Measurements from ENCODE around the gene MTOR. TPM values are rescaled to one million over a fixed set of nuclear protein-coding genes. Genes with fewer than 3 reads are reported as not detected.
"Not testable (repeated sequence)": the region's sequence is repeated elsewhere in the genome, so short reads cannot be mapped to it uniquely, and the experiment has no call there.

Gene MTOR
- total RNA-seq, 2 donors from 2014 or later: 47.1 to 82.0 TPM

DNA sequence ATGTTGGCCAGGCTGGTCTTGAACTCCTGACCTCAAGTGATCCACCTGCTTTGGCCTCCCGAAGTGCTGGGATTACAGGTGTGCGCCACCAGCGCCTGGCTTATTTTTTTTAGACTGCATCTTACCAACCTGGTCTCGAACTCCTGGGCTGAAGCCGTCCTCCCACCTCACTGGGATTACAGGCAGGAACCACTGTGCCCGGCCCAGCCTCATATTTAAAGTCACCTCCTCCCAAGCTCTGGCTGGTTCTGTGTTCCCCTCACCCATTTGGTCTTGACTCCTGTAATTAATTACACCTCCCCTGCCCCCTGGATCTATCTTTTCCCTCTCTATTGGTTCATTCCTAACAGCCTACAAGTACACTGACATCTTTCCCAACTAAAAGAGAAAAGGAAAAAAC, 161.0 kb downstream of the MTOR start:
- Mint-ChIP-seq H3K9me3 (no peaks in the 10 kb centered on the region), H3K27ac (peak overlapping the region in 1 of 2 donors; percentile 21), H3K4me3 (peak overlapping the region; percentile 47), H3K4me1 (ENCODE audit: low read depth in 2 of 2) (peaks cover 12 to 15% of the 10 kb centered on the region in 2 donors), H3K27me3 (no peaks in the 10 kb centered on the region), H3K36me3 (peaks cover 10% of the 10 kb centered on the region)
- ATAC-seq: no peak
- DNase-seq (ENCODE audit: low spot score): no peak

DNA sequence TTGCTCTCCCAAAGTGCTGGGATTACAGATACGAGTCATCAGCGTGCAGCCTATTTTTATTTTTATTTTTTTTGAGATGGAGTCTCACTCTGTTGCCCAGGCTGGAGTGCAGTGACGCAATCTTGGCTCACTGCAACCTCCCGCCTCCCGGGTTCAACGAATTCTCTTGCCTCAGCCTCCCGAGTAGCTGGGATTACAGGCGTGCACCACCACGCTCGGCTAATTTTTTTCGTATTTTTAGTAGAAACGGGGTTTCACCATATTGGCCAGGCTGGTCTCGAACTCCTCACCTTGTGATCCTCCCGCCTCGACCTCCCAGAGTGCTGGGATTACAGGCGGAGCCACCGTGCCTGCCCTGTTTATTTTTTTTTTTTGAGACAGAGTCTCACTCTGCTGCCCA, 161.5 kb downstream of the MTOR start:
- not testable (repeated sequence) for H3K36me3 Mint-ChIP-seq; H3K27me3 Mint-ChIP-seq; H3K9me3 Mint-ChIP-seq; H3K27ac Mint-ChIP-seq; ATAC-seq; DNase-seq (ENCODE audit: low spot score); H3K4me3 Mint-ChIP-seq
- peaks cover 12 to 15% of the 10 kb centered on the region in 2 donors for H3K4me1 Mint-ChIP-seq (ENCODE audit: low read depth in 2 of 2)

DNA sequence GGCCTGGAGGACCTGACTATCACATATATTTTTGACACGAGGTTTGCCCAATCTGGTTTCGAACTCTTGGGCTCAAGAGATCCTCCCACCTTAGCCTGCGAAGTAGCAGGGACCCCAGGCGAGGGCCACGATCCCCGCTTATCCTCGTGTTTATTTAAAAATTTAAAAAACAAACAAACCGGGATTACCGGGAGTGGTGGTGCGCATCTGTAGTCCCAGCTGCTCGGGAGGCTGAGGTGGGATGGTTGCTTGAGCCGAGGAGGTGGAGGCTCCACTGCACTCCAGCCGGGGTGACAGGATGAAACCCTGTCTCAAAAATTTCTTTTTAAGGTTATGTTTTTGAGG, 162.2 kb downstream of the MTOR start:
- H3K4me1 Mint-ChIP-seq (ENCODE audit: low read depth in 2 of 2): peaks cover 12 to 15% of the 10 kb centered on the region in 2 donors
- ATAC-seq: no peak

DNA sequence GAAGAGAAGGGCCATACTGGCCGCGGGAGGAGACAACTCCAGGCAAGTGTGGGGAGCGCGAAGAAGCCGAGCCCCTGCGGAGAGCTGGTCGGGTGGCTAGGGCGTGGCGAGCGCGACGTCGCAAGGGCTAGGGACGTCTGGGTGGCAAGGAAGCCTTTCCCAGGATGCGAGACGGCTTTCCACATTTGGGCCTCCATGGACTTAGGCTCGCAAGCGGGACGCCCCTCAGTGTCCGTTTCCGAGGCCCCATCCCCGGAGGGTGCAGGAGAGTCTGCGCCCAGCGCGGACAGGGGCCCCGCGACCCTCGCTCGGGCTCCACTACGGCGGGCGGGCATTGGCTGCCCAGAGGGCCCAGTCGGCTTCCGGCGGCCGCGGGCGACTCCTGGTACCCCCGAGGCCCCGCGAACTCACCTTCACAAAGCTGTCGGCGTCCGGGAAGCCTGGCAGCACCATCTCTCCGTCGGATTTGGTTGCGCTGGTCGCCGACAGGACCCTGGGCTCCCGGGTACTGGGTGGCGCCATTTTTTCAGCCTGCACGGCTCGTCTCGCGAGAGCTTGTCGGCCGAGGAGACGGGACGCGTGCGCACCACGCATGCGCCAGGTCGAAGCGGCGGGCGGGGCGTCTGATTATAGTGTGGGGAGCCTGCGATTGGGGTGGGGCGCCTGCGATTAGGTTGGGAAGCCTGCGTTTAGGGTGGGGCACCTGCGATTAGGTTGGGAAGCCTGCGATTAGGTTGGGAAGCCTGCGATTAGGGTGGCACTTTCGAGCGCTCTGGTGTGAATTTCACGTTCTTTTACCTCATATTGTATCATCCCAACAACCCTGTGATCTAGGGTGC, 162.8 kb downstream of the MTOR start, which contains the start of gene EXOSC10:
Gene EXOSC10 (minus strand): TSS at position 560 of the 839 bp plus-strand sequence. CDS start 38 bp downstream, at position 522.
- DNase-seq (ENCODE audit: low spot score) (peak; percentile 95), ATAC-seq (peak; percentile 97)

More for the DNA sequence above, 162.2 kb downstream of the MTOR start:
- no peak for DNase-seq (ENCODE audit: low spot score)
- H3K27me3 Mint-ChIP-seq: no peaks in the 10 kb centered on the region
- H3K4me3 Mint-ChIP-seq: peak overlapping the region; percentile 95
- H3K27ac Mint-ChIP-seq: peak overlapping the region; percentile 80 to 82
- no peaks in the 10 kb centered on the region for H3K9me3 Mint-ChIP-seq
- peaks cover 5% of the 10 kb centered on the region for H3K36me3 Mint-ChIP-seq

DNA sequence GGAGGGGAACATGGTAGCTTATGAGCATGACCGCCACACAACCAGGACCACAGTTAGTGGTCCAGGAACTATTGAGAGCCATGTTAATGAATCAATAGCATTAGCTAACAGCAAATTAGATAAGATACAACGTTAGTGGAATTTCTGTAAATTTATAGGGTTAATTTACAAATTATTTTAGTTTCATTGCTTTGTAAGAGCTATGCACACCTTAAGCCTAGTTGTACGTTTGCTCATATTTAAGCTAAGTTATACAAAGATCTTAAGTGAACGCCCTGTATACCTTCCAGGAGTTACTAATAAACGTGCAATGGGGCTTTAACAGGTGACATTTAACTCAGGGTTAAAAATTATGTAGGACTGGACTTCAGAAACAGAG, 163.4 kb downstream of the MTOR start:
- H3K27me3 Mint-ChIP-seq: no peaks in the 10 kb centered on the region
- DNase-seq (ENCODE audit: low spot score): no peak
- ATAC-seq: no peak
- H3K4me3 Mint-ChIP-seq: peak overlapping the region; percentile 95
- H3K27ac Mint-ChIP-seq: peak overlapping the region; percentile 80 to 82
- H3K36me3 Mint-ChIP-seq: peaks cover 5% of the 10 kb centered on the region
- H3K4me1 Mint-ChIP-seq (ENCODE audit: low read depth in 2 of 2): peaks cover 12 to 15% of the 10 kb centered on the region in 2 donors
- H3K9me3 Mint-ChIP-seq: no peaks in the 10 kb centered on the region

More for the DNA sequence above, 162.8 kb downstream of the MTOR start, which contains the start of gene EXOSC10:
- H3K9me3 Mint-ChIP-seq: no peaks in the 10 kb centered on the region
- peak within 1 kb of the TSS; percentile 80 to 82 for H3K27ac Mint-ChIP-seq
- H3K27me3 Mint-ChIP-seq: no peaks in the 10 kb centered on the region
- peaks cover 12 to 15% of the 10 kb centered on the region in 2 donors for H3K4me1 Mint-ChIP-seq (ENCODE audit: low read depth in 2 of 2)
- peak within 1 kb of the TSS; percentile 95 for H3K4me3 Mint-ChIP-seq
- peaks cover 5% of the 10 kb centered on the region for H3K36me3 Mint-ChIP-seq

DNA sequence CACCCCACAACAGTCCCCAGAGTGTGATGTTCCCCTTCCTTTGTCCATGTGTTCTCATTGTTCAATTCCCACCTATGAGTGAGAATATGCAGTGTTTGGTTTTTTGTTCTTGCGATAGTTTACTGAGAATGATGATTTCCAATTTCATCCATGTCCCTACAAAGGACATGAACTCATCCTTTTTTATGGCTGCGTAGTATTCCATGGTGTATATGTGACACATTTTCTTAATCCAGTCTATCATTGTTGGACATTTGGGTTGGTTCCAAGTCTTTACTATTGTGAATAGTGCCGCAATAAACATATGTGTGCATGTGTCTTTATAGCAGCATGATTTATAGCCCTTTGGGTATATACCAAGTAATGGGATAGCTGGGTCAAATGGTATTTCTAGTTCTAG, 178.6 kb downstream of the MTOR start:
- not testable (repeated sequence) for ATAC-seq; H3K4me1 Mint-ChIP-seq (ENCODE audit: low read depth in 2 of 2); DNase-seq (ENCODE audit: low spot score); H3K9me3 Mint-ChIP-seq; H3K27me3 Mint-ChIP-seq; H3K4me3 Mint-ChIP-seq; H3K27ac Mint-ChIP-seq
- H3K36me3 Mint-ChIP-seq: peaks cover 29% of the 10 kb centered on the region

DNA sequence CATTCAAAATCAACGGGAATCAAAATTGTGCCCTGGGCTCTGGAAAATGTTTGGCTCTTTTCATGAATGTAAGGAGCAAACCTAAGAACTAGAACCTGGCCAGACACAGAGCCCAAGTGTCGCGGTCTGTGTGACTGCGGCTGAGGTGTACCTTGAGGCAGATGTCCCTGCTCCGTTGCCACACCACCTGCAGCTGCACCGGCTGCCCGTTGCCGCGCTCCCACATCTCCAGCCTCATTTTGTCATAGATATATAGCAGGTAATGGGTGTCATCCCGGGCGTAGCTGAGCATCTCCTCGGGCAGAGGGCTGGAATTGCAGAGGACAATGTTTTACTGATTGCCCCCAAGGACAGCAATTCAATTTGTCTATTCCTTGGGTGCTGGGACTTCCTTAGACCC, 181.4 kb downstream of the MTOR start:
- Mint-ChIP-seq H3K27ac (no peak overlapping the region), H3K4me1 (ENCODE audit: low read depth in 2 of 2) (no peaks in the 10 kb centered on the region), H3K36me3 (peaks cover 12% of the 10 kb centered on the region), H3K4me3 (no peak overlapping the region), H3K27me3 (no peaks in the 10 kb centered on the region), H3K9me3 (no peaks in the 10 kb centered on the region)
- no peak for ATAC-seq
- no peak for DNase-seq (ENCODE audit: low spot score)

DNA sequence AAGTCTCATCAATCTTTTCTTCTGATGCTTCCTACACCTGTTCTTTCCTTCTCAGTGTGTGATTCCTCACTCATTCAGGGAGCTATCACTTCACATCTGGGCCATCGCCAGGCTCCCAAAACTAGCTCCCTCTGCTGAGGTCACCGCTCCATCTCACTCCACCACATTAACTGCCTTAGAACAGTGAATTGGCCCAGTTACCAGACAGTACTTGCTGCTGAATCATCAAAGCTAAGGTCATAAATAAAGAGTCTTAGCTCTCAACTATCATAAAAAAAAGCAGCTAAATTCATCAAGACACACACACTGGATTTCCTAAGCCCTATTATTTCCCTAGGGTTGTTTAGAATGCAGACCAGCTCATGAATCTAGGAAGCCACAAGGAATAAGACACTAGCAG, 183.7 kb downstream of the MTOR start:
- Mint-ChIP-seq H3K4me1 (ENCODE audit: low read depth in 2 of 2) (no peaks in the 10 kb centered on the region), H3K27me3 (no peaks in the 10 kb centered on the region), H3K36me3 (peaks cover 12% of the 10 kb centered on the region), H3K27ac (no peak overlapping the region), H3K9me3 (no peaks in the 10 kb centered on the region), H3K4me3 (no peak overlapping the region)
- DNase-seq (ENCODE audit: low spot score): no peak
- no peak for ATAC-seq

DNA sequence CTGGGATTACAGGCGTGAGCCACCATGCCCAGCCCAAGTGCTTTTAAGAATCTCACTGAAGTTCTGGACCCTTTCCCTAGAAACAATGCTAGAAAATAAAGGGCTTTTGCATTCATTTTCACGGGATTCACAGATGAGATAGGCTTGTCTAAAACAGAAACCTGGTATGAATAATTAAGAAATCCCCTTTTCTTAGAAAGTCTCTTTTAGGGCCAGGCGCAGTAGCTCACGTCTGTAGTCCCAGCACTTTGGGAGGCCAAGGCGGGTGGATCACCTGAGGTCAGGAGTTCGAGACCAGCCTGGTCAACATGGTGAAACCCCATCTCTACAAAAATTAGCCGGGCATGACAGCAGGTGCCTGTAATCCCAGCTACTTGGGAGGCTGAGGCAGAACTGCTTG, 189.0 kb downstream of the MTOR start:
- H3K9me3 Mint-ChIP-seq; H3K4me1 Mint-ChIP-seq (ENCODE audit: low read depth in 2 of 2); ATAC-seq; H3K27me3 Mint-ChIP-seq; H3K4me3 Mint-ChIP-seq; DNase-seq (ENCODE audit: low spot score); H3K27ac Mint-ChIP-seq: not testable (repeated sequence)
- H3K36me3 Mint-ChIP-seq: peaks cover 30% of the 10 kb centered on the region

DNA sequence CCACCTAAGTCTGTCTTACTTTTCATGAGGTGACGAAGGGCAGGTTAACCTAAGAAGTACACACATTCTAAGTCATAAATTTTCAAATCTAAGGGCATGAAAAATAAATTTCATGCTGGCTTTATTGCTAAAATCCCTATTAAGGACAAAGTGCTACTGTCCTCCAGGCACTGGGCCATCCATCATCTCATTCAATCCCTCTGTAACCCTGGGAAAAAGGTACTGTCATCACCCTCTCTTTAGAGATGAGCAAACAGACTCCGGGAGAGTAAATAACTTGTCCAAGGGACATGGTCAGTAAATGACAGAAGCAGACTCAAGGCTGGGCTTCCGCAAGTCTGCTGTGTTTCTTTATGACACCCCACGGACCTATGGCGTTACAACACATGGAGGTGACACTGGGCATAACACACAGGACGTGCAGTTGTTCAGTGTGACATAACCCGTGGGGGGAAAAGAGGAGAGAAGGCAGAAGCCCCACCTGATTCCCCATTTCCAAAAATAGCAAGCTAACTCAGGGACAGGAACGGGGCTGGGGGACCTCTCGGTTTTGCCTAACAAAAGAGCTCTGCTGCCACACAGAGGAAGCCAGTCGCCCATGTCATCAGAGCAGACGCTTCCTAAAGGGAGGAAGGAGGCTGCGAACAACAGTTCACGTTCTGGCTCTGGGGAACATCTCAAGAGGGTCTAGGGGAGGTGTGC, 190.0 kb downstream of the MTOR start:
- no peaks in the 10 kb centered on the region for H3K4me1 Mint-ChIP-seq (ENCODE audit: low read depth in 2 of 2)
- H3K4me3 Mint-ChIP-seq: no peak overlapping the region
- no peak overlapping the region for H3K27ac Mint-ChIP-seq
- H3K9me3 Mint-ChIP-seq: no peaks in the 10 kb centered on the region
- no peaks in the 10 kb centered on the region for H3K27me3 Mint-ChIP-seq
- peaks cover 29% of the 10 kb centered on the region for H3K36me3 Mint-ChIP-seq
- ATAC-seq (peak in 1 of 2 donors; percentile 41), DNase-seq (ENCODE audit: low spot score) (no peak)

DNA sequence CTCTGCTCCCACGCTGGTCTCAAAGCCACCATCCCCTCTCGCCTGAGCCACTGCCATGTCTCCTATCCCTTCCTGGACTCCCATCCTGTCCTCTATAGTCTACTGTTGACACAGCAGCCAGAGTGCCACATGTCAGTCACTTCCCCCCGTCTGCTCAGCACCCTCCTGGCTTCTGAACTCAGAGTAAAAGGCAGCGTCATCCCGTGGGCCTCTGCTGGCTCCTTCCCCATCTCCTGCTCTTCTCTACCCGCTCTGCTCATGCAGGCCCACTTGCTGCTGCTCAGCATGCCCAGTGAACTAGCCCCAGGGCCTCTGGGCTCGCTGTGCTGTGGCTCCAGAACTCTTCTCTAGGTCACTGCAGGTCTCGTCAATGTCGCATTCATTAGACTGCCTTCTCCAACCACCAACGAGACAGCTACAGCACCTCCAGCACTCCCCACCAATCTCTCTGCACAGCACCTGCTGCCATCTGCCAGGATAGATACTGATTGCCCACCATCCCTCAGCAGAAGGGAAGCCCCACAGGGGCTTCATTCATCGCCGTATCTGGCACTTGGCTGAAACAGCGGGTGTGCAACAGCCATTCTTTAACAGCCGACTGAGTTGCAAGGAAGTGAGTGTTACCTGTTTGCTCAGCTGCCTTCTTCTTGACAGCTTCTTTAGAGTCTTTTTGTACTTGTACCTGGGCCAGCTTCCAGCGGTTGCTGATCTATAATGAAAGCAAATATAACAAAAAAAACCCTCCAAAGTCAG, 190.7 kb downstream of the MTOR start:
- Mint-ChIP-seq H3K27ac (no peak overlapping the region), H3K9me3 (no peaks in the 10 kb centered on the region), H3K36me3 (peaks cover 29% of the 10 kb centered on the region), H3K4me1 (ENCODE audit: low read depth in 2 of 2) (no peaks in the 10 kb centered on the region), H3K4me3 (no peak overlapping the region), H3K27me3 (no peaks in the 10 kb centered on the region)
- no peak for ATAC-seq
- no peak for DNase-seq (ENCODE audit: low spot score)

DNA sequence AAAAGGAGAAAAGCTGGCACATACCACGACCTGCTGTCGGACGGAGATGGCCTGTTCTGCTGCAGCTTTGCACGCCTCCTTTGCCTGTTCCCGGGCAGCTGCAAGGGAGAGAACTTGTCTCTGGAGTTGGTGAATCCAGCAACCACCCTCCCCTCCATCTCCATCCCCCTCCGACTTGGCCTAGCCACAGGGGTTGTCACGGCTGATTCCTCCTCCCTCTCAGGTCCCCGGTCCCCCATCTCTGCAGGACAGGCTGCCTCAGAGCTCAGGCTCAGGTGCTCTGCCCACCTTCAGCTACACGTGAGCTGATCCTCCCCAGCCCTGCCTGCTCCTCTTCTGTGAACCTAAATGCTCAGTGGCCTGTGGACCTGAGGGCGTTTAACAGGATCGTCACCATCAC, 191.5 kb downstream of the MTOR start:
- no peak overlapping the region for H3K4me3 Mint-ChIP-seq
- no peaks in the 10 kb centered on the region for H3K4me1 Mint-ChIP-seq (ENCODE audit: low read depth in 2 of 2)
- no peaks in the 10 kb centered on the region for H3K9me3 Mint-ChIP-seq
- no peak for DNase-seq (ENCODE audit: low spot score)
- H3K27ac Mint-ChIP-seq: no peak overlapping the region
- no peak for ATAC-seq
- no peaks in the 10 kb centered on the region for H3K27me3 Mint-ChIP-seq
- H3K36me3 Mint-ChIP-seq: peaks cover 29% of the 10 kb centered on the region

DNA sequence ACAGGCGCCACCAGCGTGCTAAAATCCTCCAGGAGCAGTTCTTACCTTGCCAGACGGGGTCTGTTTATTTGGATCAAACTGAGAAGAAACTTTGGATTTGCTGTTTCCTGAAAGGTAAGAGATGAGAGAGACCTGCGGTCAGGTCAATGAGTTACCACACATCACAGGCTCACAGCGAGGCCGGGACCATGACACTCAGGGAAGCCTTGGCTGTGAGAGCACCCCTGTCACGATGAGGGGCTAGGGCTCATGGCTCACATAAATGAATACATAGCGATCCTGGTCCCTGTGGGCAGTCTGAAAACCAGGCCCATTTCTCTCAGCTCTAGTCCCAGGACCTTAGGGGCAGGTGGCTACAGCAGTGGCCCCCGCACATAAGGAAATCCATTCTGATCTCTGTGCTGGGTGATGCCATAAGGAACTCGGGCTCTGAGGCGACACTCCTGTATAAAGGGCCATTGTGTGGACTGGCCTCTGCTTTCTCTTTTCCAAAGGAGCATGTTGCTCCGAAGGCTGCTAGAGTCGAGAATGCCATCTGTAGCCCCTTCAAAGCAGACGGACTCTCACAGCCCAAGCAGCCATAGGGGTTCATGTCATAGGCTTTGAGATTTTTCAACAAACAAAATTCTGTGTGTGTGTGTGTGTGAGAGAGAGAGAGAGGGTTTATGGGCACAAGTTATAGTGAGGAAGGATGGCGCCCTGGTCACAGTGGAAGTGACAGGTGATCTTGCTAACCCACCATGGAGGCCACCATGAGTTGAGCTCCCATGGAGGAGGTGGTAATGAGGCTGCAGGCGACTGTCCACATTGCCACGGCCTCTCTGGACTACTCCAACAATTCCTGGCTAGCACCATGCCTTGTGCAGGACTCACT, 193.5 kb downstream of the MTOR start:
- no peaks in the 10 kb centered on the region for H3K4me1 Mint-ChIP-seq (ENCODE audit: low read depth in 2 of 2)
- DNase-seq (ENCODE audit: low spot score) (no peak), ATAC-seq (no peak)
- H3K9me3 Mint-ChIP-seq: no peaks in the 10 kb centered on the region
- H3K4me3 Mint-ChIP-seq: no peak overlapping the region
- H3K27ac Mint-ChIP-seq: no peak overlapping the region
- no peaks in the 10 kb centered on the region for H3K27me3 Mint-ChIP-seq
- H3K36me3 Mint-ChIP-seq: peaks cover 37% of the 10 kb centered on the region
